GM06990 (cell line): ENCODE measurements around the gene JAKMIP3.

Experiments
- DNase-seq: peaks from one replicate; pipeline ENCODE4 v3.0.0-alpha.2; 2011; ENCODE audit not compliant: insufficient read length; ENCODE audit errors: extremely low read depth
- H3K27me3 ChIP-seq: replicated peaks from 2 replicates; pipeline ENCODE4 v1.6.0; 2011; ENCODE audit warnings: low read length; ENCODE audit not compliant: control insufficient read depth, insufficient read depth
- H3K36me3 ChIP-seq: 2 replicates; pipeline ENCODE4 v1.5.1; 2011; ENCODE audit warnings: low read length; ENCODE audit not compliant: control insufficient read depth, insufficient read depth
- H3K4me3 ChIP-seq: replicated peaks from 2 replicates; pipeline ENCODE4 v1.5.1; 2011; ENCODE audit warnings: low read depth, mild to moderate bottlenecking, control low read depth, low read length
- TF ChIP-seq, protein P1 (sequence below): IDR thresholded peaks from 2 replicates; pipeline ENCODE4 v1.5.1; 2011; ENCODE audit warnings: low read length, control low read depth, mild to moderate bottlenecking, inconsistent platforms; ENCODE audit not compliant: insufficient read depth, poor library complexity, severe bottlenecking

Gene JAKMIP3

DNA sequence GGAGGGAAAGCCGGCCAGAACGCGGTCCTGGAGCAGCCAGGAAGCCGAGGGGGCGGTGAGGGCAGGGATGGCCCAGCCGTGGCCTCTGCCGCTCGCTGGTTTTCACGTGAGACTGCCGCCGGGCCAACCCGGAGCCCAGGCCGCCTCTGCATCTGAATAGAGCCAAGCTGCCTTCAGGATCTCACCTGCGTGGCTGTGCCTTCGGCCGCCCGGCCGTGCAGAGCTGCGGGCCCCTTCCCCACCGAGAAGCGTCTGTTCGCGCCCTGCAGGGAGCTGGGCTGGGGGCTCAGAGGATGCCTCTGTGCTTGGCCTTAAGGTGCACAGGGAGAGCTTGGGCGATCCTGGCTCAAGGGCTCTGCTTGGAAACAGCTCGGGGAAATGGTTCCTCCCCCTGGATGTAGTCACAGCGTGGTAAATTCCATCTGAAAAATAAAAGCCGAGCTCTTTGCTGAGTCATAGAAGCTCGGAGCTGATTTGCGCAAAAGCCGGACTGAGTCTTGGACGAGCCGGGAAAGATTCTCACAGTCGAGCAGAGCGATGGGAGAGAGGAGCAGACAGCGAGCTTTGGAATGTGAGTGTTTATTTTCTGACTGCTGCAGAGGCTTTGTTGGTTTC lies at the start of gene JAKMIP3:
JAKMIP3 (plus strand) TSS at position 456 of the 615 bp plus-strand sequence. CDS start 38,863 bp downstream, outside the sequence.
- Histone ChIP-seq H3K4me3 (no peak within 1 kb of the TSS), H3K27me3 (no peaks in the 10 kb centered on the region), H3K36me3 (no peaks in the 10 kb centered on the region)
- TF ChIP-seq, protein P1, sequence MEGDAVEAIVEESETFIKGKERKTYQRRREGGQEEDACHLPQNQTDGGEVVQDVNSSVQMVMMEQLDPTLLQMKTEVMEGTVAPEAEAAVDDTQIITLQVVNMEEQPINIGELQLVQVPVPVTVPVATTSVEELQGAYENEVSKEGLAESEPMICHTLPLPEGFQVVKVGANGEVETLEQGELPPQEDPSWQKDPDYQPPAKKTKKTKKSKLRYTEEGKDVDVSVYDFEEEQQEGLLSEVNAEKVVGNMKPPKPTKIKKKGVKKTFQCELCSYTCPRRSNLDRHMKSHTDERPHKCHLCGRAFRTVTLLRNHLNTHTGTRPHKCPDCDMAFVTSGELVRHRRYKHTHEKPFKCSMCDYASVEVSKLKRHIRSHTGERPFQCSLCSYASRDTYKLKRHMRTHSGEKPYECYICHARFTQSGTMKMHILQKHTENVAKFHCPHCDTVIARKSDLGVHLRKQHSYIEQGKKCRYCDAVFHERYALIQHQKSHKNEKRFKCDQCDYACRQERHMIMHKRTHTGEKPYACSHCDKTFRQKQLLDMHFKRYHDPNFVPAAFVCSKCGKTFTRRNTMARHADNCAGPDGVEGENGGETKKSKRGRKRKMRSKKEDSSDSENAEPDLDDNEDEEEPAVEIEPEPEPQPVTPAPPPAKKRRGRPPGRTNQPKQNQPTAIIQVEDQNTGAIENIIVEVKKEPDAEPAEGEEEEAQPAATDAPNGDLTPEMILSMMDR: no peak
- no peak for DNase-seq

DNA sequence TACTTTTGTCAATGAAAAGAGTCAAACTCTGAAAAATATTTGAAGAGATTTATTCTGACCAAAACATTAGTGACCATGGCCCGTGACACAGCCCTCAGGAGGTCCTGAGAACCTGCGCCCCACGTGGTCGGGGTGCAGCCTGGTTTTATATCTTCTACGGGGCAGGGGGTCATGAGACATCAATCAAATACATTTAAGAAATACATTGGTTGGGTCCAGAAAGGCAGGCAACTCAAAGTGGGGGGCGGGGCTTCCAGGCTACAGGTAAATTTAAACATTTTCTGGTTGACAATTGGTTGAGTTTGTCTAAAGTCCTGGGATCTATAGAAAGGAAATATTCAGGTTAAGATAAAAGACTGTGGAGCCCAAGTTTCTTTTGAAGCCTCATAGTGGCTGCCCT lies 49.2 kb upstream of the JAKMIP3 start:
- no peaks in the 10 kb centered on the region for H3K27me3 ChIP-seq
- TF ChIP-seq, protein P1: no peak
- no peak for DNase-seq

DNA sequence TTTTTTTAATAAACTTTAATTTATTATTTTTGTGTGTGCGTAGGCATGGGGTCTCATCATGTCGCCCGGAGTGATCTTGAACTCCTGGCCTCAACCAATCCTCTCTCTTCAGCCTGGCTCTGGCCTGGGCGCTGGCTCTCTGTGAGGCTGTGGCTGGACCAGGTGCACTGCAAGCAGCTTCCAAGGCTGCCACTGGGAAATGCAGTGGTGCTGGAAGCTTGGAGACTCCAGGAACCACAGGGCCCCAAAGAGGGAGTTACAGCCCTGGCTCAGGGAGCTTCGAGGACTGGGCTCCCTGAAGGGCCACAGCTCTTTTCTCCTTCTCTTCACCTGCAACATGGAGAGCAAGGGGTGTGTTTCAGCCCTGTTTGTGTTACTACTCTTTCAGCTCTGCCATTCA lies 47.3 kb upstream of the JAKMIP3 start:
- TF ChIP-seq, protein P1: no peak
- H3K27me3 ChIP-seq: no peaks in the 10 kb centered on the region
- DNase-seq: no peak
- H3K36me3 ChIP-seq: no peaks in the 10 kb centered on the region
- H3K4me3 ChIP-seq: no peak overlapping the region

More for the DNA sequence above, 49.2 kb upstream of the JAKMIP3 start:
- H3K4me3 ChIP-seq: no peak overlapping the region
- H3K36me3 ChIP-seq: no peaks in the 10 kb centered on the region

DNA sequence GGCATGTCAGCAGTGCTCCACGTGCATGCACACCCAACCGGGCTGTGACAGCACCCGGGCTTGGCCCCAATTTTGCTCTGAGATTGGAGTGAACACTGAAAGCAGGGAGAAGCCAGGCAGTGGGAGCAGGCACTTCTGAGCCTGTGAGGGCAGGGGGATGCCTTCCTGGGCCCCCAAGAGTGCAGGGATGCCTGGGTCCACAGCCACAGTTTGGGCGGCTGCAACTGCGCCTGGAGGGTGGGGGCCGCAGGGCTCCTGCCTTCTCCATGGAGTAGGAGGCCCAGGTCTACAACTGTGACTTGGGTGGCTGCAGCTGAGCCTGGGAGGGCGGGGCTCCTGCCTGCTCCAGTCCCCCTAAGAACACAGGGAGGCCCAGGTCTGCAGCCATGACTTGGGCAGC lies 46.4 kb upstream of the JAKMIP3 start:
- Histone ChIP-seq H3K4me3 (no peak overlapping the region), H3K36me3 (no peaks in the 10 kb centered on the region), H3K27me3 (no peaks in the 10 kb centered on the region)
- DNase-seq: no peak
- TF ChIP-seq, protein P1: no peak

DNA sequence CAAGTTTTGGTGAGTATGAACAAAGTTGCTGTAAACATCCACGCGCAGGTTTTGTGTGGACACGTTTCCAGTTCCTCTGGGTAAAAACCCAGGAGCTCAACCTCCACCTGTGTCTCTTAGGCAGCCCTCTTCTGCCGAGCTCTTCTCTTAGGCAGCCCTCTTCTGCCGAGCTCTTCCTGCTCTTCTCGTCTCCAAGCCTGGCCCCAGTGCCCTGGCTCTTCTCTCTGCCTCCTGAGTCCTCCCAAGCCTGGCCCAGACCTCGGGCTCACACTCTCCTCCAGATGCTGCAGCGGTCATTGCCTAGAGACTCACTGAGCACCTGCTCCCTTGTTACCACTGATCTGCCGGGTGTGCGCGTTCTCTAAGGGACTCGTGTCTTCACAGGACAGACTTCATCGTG lies 45.3 kb upstream of the JAKMIP3 start:
- no peaks in the 10 kb centered on the region for H3K27me3 ChIP-seq
- no peak for DNase-seq
- TF ChIP-seq, protein P1: no peak
- no peaks in the 10 kb centered on the region for H3K36me3 ChIP-seq
- no peak overlapping the region for H3K4me3 ChIP-seq

DNA sequence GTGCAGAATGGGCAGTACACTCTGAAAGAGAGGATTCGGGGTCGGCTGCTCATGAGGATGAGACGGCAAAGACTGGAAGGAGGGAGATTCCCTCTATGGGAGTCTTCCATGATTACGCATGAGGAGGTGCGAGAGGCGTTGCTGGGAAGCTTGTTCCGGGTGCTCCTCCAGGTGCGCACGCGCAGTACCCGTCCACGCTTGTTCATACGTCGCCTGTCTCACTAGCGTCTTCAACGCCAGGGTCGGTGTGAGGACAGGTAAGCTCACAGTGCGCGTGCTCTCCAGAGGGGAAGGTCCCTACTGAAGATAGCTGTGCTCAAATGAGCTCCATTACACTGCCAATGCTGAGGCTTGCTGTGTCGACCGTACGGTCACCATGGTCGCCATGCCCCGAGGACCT lies 44.7 kb upstream of the JAKMIP3 start:
- Histone ChIP-seq H3K4me3 (no peak overlapping the region), H3K27me3 (no peaks in the 10 kb centered on the region), H3K36me3 (no peaks in the 10 kb centered on the region)
- no peak for DNase-seq
- TF ChIP-seq, protein P1: no peak
